ENCODE results near the gene NFATC2IP. TPM values are rescaled to one million over a fixed set of nuclear protein-coding genes. Genes with fewer than 3 reads are reported as not detected.

Gene NFATC2IP
- total and polyA plus RNA-seq, 2 of the 13 experiments (the other 11 are each of a cell fraction or from before 2014, with no cell fraction given): 32.1 to 48.5 TPM

- TF ChIP-seq ZNF407 (CRISPR knock-in tag; IDR thresholded peaks at IDR 0.05; ENCODE audit: not compliant biosample characterization) (no peak), MXI1 (IDR thresholded peaks at IDR 0.05; ENCODE audit: borderline replicate concordance, low read depth, low read length) (no peak), ZNF280D (CRISPR knock-in tag; IDR thresholded peaks at IDR 0.05) (no peak), SMYD3 (CRISPR knock-in tag; IDR thresholded peaks at IDR 0.05) (no peak), USF2 (IDR thresholded peaks at IDR 0.05; ENCODE audit: low read depth, low read length) (no peak), USF2 (CRISPR knock-in tag; IDR thresholded peaks at IDR 0.05; ENCODE audit: borderline replicate concordance) (no peak)
- no peak overlapping the region for H3K27ac ChIP-seq (ENCODE audit: extremely low read length, insufficient read depth, low read length)
- DNase-seq (ENCODE audit: low spot score) (no peak), FAIRE-seq (no peak), ATAC-seq (no peak)
- H3K27me3 ChIP-seq (ENCODE audit: control insufficient read depth in 1 of 2, insufficient read depth in 2 of 2, low read length in 2 of 2): no peaks in the 10 kb centered on the region
- H2AFZ ChIP-seq (ENCODE audit: low read length): no peak overlapping the region
- H3K36me3 ChIP-seq (replicated peaks in 1 of 2; ENCODE audit: control insufficient read depth in 1 of 2, insufficient read depth in 2 of 2, low read length in 2 of 2): peaks cover 16 to 20% of the 10 kb centered on the region in 2 experiments; a peak in 4 of 5 replicates
- H3K4me1 ChIP-seq (ENCODE audit: insufficient read depth, low read length): no peaks in the 10 kb centered on the region
- no peak overlapping the region for H3K4me2 ChIP-seq (ENCODE audit: low read depth, low read length)
- in situ Hi-C loops (cut with HindIII; ENCODE audit: extremely low pct_ligation_motif_present, low pct_unique_long_range_greater_than_20kb): no loop called here
- ChIA-PET CTCF (ENCODE audit: low intra/inter-chr PET ratio, low total read pairs) (no interaction called here), POLR2A (interaction anchor here (1.0 to 1.7 kb wide), 3 partner anchors 8 to 92 kb away, joined by 3 to 5 read pairs (median 3); partner anchors contain the start of gene ATXN2L)
- H3K79me2 ChIP-seq (ENCODE audit: insufficient read depth, low read length): no peaks in the 10 kb centered on the region
- no peak overlapping the region for H3K4me3 ChIP-seq (replicated peaks in 1 of 3; ENCODE audit: insufficient read depth in 1 of 3, low read depth in 2 of 3, low read length in 3 of 3)
- no peak overlapping the region for H3K9ac ChIP-seq (ENCODE audit: insufficient read depth, low read depth, low read length)
- BruUV-seq (replicated peaks): no TSS peak
- intact Hi-C loops (cut with micrococcal nuclease; ENCODE audit: unreplicated experiment): no loop called here
- no peaks in the 10 kb centered on the region for H4K20me1 ChIP-seq (ENCODE audit: insufficient read depth, low read length)
- H3K9me3 ChIP-seq (ENCODE audit: low read length): no peaks in the 10 kb centered on the region
These were observed 35.6 kb upstream of the NFATC2IP start for GRCh38 chr16:28915181-28915580.

All from HepG2 (cell line).